RWPE1 (cell line): ENCODE measurements around the gene MUC20.
"Not testable (repeated sequence)": the region's sequence is repeated elsewhere in the genome, so short reads cannot be mapped to it uniquely, and the experiment has no call there.

ENCODE experiments used
- CTCF ChIA-PET: fragments of 350-600 bp; sonication (Branson Sonifier 250); formaldehyde crosslinking; extraction: SDS; loops from one replicate; lab custom pipeline; 2021; lab: Yijun Ruan, JAX
- POLR2A ChIA-PET: fragments of 400-600 bp; formaldehyde crosslinking; extraction: SDS; loops from one replicate; lab custom pipeline; 2020; ENCODE audit warnings: antibody characterized with exemption; ENCODE audit not compliant: low non-redundant PET; lab: Yijun Ruan, JAX
- DNase-seq: peaks from one replicate; pipeline ENCODE4 v3.0.0; 2012; ENCODE audit warnings: low spot score
- H3K27ac ChIP-seq: fragments of 450-650 bp; 2 replicates; pipeline ENCODE4 v1.5.1; 2017
- TF ChIP-seq, protein P1 (sequence below): fragments of 450-650 bp; conservative IDR thresholded peaks from 2 replicates; pipeline ENCODE4 v1.5.1; 2017; ENCODE audit warnings: low read depth, mild to moderate bottlenecking

MUC20 gene

DNA sequence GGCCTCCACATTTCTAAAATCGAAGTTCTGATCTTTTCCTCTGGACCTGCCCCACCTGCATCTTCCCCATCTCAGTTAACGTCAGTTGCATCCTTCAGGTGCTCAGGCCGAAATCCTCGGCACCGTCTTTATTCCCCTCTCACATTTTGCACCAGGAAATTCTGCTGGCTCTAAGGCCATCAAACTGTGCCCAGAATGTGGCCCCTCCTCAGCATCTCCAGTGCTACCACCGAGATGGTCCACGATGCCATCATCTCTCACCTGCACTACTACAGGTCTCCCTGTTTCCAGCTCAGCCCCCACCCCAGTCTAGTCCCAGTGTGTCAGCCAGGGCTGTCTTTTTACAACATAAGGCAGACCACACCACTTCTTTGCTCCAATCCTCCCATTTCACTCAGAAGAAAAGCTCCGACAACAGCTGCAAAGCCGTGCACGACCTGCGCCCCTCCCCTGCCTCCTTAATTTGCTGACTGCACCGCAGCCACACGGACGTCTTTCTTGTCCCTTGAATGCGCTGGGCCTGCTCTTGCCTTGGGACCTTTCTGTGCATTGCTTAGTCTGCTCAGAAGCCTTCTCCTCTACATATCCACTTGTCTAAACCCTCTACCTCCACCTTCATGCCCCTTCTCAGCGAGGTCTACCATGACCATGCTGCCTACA lies 14.4 kb downstream of the MUC20 start:
- no peak for DNase-seq
- POLR2A ChIA-PET: no interaction called here
- no peak overlapping the region for H3K27ac ChIP-seq
- CTCF ChIA-PET: no interaction called here
- TF ChIP-seq, protein P1, sequence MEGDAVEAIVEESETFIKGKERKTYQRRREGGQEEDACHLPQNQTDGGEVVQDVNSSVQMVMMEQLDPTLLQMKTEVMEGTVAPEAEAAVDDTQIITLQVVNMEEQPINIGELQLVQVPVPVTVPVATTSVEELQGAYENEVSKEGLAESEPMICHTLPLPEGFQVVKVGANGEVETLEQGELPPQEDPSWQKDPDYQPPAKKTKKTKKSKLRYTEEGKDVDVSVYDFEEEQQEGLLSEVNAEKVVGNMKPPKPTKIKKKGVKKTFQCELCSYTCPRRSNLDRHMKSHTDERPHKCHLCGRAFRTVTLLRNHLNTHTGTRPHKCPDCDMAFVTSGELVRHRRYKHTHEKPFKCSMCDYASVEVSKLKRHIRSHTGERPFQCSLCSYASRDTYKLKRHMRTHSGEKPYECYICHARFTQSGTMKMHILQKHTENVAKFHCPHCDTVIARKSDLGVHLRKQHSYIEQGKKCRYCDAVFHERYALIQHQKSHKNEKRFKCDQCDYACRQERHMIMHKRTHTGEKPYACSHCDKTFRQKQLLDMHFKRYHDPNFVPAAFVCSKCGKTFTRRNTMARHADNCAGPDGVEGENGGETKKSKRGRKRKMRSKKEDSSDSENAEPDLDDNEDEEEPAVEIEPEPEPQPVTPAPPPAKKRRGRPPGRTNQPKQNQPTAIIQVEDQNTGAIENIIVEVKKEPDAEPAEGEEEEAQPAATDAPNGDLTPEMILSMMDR: no peak

- H3K27ac ChIP-seq: no peak overlapping the region
- ChIA-PET POLR2A (no interaction called here), CTCF (interaction anchor here (0.7 kb wide), 1 partner anchor 28 kb away, joined by 3 read pairs; no protein-coding TSS in a partner anchor)
- no peak for DNase-seq
- TF ChIP-seq, protein P1: no peak
Measured at GRCh38 chr3:195736866-195737490, 16.2 kb downstream of the MUC20 start.

GRCh38 chr3:195737782-195738181 lies 17.0 kb downstream of the MUC20 start:
- DNase-seq, POLR2A ChIA-PET, H3K27ac ChIP-seq: not testable (repeated sequence)
- CTCF ChIA-PET: interaction anchor here (0.7 kb wide), 1 partner anchor 29 kb away, joined by 3 read pairs; no protein-coding TSS in a partner anchor

GRCh38 chr3:195738274-195739044 lies 17.7 kb downstream of the MUC20 start:
- CTCF ChIA-PET: no interaction called here
- TF ChIP-seq, protein P1: no peak
- POLR2A ChIA-PET: no interaction called here

GRCh38 chr3:195739561-195740111 lies 18.9 kb downstream of the MUC20 start:
- DNase-seq: no peak
- CTCF ChIA-PET: no interaction called here
- POLR2A ChIA-PET: no interaction called here
- H3K27ac ChIP-seq: no peak overlapping the region
- TF ChIP-seq, protein P1: no peak

More at GRCh38 chr3:195738274-195739044, 17.7 kb downstream of the MUC20 start:
- no peak overlapping the region for H3K27ac ChIP-seq
- no peak for DNase-seq

- ChIA-PET CTCF (interaction anchor here (0.7 kb wide), 1 partner anchor 28 kb away, joined by 3 read pairs; no protein-coding TSS in a partner anchor), POLR2A (no interaction called here)
- no peak overlapping the region for H3K27ac ChIP-seq
- no peak for DNase-seq
- TF ChIP-seq, protein P1: no peak
Measured at GRCh38 chr3:195744437-195744836, 23.7 kb downstream of the MUC20 start.
